ENCODE measurements around the gene PRDM15. TPM values are rescaled to one million over a fixed set of nuclear protein-coding genes. Genes with fewer than 3 reads are reported as not detected.

PRDM15 gene
- total RNA-seq, 6 donors from 2014 or later = 5.3 to 31.4 (median 7.4) TPM

DNA sequence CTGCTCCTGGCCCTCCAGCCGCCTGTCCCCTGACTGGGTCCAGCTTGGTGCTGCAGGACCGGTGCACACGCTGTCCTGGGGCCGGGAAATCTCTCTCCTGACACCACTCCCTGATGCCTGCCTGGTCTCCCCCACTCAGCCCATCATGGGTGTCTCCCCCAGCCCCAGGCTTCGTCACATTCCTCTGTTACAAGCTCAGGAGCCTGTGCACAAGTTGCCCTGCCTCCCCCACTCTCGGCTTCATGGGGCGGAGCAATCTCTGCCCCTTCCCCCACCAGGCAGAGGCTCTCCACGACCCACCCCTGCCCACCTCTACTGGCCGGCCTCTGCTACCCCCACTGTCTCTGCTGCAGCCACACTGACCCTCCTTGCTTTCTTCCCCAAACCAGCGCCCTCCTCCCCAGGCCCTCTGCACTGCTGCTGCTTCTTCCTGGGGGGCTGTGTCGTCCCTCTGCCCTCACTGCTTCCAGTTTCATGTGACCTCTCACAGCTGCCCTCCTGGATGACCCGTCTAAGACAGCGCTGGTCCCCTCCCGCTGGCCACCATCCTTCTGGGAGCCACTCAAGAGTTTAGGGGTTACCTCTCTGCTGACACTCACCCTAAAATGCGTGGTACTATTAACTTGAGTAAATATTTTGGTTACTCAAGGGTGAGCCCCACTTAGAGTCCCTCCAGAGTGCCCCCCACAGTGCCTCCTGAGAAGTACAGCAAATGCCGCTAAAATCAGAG lies 106.6 kb downstream of the PRDM15 start:
- TF ChIP-seq POLR2A (IDR thresholded peaks at IDR 0.05) = no peak
- TF ChIP-seq, protein P1, sequence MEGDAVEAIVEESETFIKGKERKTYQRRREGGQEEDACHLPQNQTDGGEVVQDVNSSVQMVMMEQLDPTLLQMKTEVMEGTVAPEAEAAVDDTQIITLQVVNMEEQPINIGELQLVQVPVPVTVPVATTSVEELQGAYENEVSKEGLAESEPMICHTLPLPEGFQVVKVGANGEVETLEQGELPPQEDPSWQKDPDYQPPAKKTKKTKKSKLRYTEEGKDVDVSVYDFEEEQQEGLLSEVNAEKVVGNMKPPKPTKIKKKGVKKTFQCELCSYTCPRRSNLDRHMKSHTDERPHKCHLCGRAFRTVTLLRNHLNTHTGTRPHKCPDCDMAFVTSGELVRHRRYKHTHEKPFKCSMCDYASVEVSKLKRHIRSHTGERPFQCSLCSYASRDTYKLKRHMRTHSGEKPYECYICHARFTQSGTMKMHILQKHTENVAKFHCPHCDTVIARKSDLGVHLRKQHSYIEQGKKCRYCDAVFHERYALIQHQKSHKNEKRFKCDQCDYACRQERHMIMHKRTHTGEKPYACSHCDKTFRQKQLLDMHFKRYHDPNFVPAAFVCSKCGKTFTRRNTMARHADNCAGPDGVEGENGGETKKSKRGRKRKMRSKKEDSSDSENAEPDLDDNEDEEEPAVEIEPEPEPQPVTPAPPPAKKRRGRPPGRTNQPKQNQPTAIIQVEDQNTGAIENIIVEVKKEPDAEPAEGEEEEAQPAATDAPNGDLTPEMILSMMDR (IDR thresholded peaks at IDR 0.05) = no peak
- no peaks in the 10 kb centered on the region for H3K9me3 ChIP-seq
- no peak for ATAC-seq (ENCODE audit: low FRiP score in 2 of 2)
- peak in 1 of 2 donors; percentile 58 for DNase-seq
- peaks cover 0 to 13% (median 6%) of the 10 kb centered on the region in 4 donors for H3K27me3 ChIP-seq
- H3K4me1 ChIP-seq = peaks cover 15 to 19% (median 17%) of the 10 kb centered on the region in 4 donors
- H3K27ac ChIP-seq = no peak overlapping the region
- no peak overlapping the region for H3K4me3 ChIP-seq
- no peaks in the 10 kb centered on the region for H3K36me3 ChIP-seq
- 51 to 65% methylated on average over 13 to 16 of the region's 16 CpGs for WGBS, 2 donors

DNA sequence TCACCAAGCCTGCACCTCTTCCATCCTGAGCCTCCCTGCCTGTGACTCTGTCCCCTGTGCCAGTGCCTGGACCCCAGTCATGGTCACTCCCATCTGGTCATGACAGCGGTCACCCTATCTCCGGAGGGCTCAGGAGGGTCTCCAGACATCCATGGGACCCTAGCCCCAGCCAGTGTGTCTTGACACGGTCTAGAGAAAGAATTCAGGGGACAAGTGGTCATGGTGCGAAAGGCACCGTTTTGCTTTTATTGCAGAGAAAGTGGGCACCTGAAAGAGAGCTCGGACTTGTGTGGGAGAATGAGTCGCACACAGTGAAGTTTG lies 107.6 kb downstream of the PRDM15 start:
- Histone ChIP-seq H3K27ac (no peak overlapping the region), H3K9me3 (no peaks in the 10 kb centered on the region), H3K4me3 (no peak overlapping the region), H3K36me3 (no peaks in the 10 kb centered on the region), H3K27me3 (peaks cover 0 to 23% (median 11%) of the 10 kb centered on the region in 4 donors), H3K4me1 (peaks cover 23 to 29% (median 25%) of the 10 kb centered on the region in 4 donors)
- no peak for TF ChIP-seq POLR2A (IDR thresholded peaks at IDR 0.05)
- no peak for TF ChIP-seq EP300 (IDR thresholded peaks at IDR 0.05)
- TF ChIP-seq, protein P1 (IDR thresholded peaks at IDR 0.05) = no peak
- no peak for TF ChIP-seq POLR2AphosphoS5 (IDR thresholded peaks at IDR 0.05)
- WGBS, 2 donors = 89 to 94% methylated on average over 5 to 7 of the region's 7 CpGs
- ATAC-seq (ENCODE audit: low FRiP score in 2 of 2) (no peak), DNase-seq (no peak)

DNA sequence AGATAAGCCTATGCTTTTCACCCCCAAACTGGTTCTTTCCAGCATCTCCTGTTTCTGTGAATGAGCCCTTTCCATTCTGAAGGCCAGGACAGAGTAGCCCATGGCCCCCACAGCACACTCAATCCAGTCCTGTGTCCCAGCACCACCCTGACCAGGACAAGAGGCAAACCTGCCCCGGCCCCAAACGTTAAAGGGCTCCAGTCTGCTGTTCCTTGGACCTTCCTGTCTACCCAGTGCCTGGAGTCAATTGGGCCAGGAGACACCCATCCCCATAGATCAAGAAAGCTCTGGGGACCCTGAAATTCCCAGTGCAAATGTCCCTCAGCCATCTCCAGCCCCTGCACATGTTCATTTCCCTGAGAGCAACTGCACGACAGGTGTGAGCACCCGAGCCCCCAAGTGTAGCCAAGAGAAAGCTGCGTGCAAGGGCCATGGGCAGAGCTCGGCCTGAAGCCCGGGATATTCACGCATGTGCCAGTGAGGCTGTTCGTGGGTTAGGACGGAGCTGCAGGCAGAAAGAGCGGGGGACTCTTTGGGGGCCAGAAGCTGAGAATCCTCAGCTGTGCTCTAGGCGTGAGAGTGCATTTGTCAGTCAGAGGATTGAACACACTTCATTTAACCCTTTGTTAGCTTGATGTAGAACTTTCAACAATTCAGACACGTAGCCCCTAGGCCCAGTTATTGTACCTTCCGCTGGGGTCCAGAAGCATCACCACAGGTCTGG lies 108.1 kb downstream of the PRDM15 start:
- ATAC-seq (ENCODE audit: low FRiP score in 2 of 2) (no peak), DNase-seq (no peak)
- Histone ChIP-seq H3K4me1 (peaks cover 23 to 34% (median 29%) of the 10 kb centered on the region in 4 donors), H3K4me3 (no peak overlapping the region), H3K27ac (no peak overlapping the region), H3K27me3 (peaks cover 0 to 28% (median 15%) of the 10 kb centered on the region in 4 donors), H3K36me3 (no peaks in the 10 kb centered on the region), H3K9me3 (no peaks in the 10 kb centered on the region)
- no peak for TF ChIP-seq EP300 (IDR thresholded peaks at IDR 0.05)
- TF ChIP-seq, protein P1 (IDR thresholded peaks at IDR 0.05) = no peak
- no peak for TF ChIP-seq POLR2A (IDR thresholded peaks at IDR 0.05)
- no peak for TF ChIP-seq POLR2AphosphoS5 (IDR thresholded peaks at IDR 0.05)
- 71 to 79% methylated on average over 14 of the region's 14 CpGs for WGBS, 2 donors

DNA sequence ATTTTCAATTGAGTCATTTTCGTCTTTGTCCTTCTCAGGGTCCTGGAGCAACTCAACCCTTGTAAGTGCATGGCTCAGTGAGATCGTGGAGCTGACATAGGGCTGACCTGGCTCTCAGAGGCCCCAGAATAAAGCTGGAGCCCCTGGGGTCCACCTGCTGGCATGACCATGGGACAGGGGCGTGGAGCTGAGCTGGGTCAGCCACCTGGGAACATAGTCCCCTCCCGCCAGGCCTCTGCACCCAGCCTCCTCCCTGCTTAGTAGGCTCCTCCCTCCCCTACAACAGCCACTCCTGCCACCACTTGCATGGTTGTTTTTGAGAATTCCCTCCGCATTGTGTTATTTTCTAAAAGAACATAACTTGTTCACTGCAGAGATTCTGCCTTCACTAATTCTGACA lies 109.2 kb downstream of the PRDM15 start:
- TF ChIP-seq, protein P1 (IDR thresholded peaks at IDR 0.05) = no peak
- TF ChIP-seq POLR2A (IDR thresholded peaks at IDR 0.05) = no peak
- TF ChIP-seq EP300 (IDR thresholded peaks at IDR 0.05) = no peak
- TF ChIP-seq POLR2AphosphoS5 (IDR thresholded peaks at IDR 0.05) = no peak
- H3K4me3 ChIP-seq = no peak overlapping the region
- H3K27ac ChIP-seq = no peak overlapping the region
- H3K27me3 ChIP-seq = peaks cover 0 to 31% (median 16%) of the 10 kb centered on the region in 4 donors
- peaks cover 23 to 44% (median 31%) of the 10 kb centered on the region in 4 donors for H3K4me1 ChIP-seq
- no peaks in the 10 kb centered on the region for H3K36me3 ChIP-seq
- WGBS, 2 donors = 88% methylated on average over 5 of the region's 5 CpGs
- no peak for DNase-seq
- no peak for ATAC-seq (ENCODE audit: low FRiP score in 2 of 2)
- no peaks in the 10 kb centered on the region for H3K9me3 ChIP-seq
